HepG2 (cell line): ENCODE data around the gene SEC61A1. TPM values are rescaled to one million over a fixed set of nuclear protein-coding genes. Genes with fewer than 3 reads are reported as not detected.

Source experiments
- ARNT2 ChIP-seq: sonication (generic); formaldehyde crosslinking; IDR thresholded peaks from 2 replicates; pipeline ENCODE4 v1.8.0; 2022; ENCODE audit warnings: mild to moderate bottlenecking, low read depth, missing genetic modification reagents, moderate library complexity
- CBX2 ChIP-seq, 2 experiments: fragments of 200-600 bp in 1 of 2; sonication (generic); formaldehyde crosslinking in 1 of 2; IDR thresholded peaks; 2 replicates each; pipeline versions ENCODE4 v1.7.0 to v1.8.1; 2018 to 2022; ENCODE audit warnings: low read depth in 2 of 2, low read length in 1 of 2, mild to moderate bottlenecking in 1 of 2, missing genetic modification reagents in 1 of 2
- CSRNP1 ChIP-seq: sonication (generic); formaldehyde crosslinking; IDR thresholded peaks from 2 replicates; pipeline ENCODE4 v1.8.1; 2023; ENCODE audit warnings: mild to moderate bottlenecking, missing genetic modification reagents
- EP300 ChIP-seq, 3 experiments: sonication (generic) in 1 of 3; formaldehyde crosslinking in 1 of 3; IDR thresholded peaks; 2 replicates each; pipeline versions ENCODE4 v1.5.1 to v1.6.1; 2011 to 2020; ENCODE audit warnings: low read depth in 2 of 3, low read length in 2 of 3, borderline replicate concordance in 1 of 3, improper control_type of control experiment in 1 of 3, mild to moderate bottlenecking in 1 of 3, missing genetic modification reagents in 1 of 3, moderate library complexity in 1 of 3
- FOSL2 ChIP-seq: sonication (generic); formaldehyde crosslinking; IDR thresholded peaks from 2 replicates; pipeline ENCODE4 v1.4.0; 2020; ENCODE audit warnings: missing genetic modification reagents
- HDAC1 ChIP-seq: sonication (generic); formaldehyde crosslinking; IDR thresholded peaks from 2 replicates; pipeline ENCODE4 v1.5.1; 2020; ENCODE audit warnings: mild to moderate bottlenecking, missing genetic modification reagents
- ISX ChIP-seq: sonication (generic); formaldehyde crosslinking; conservative IDR thresholded peaks from 2 replicates; pipeline ENCODE4 v1.5.0; 2020; ENCODE audit warnings: missing genetic modification reagents
- MED1 ChIP-seq: sonication (generic); formaldehyde crosslinking; IDR thresholded peaks from 2 replicates; pipeline ENCODE4 v1.4.0; 2020; ENCODE audit warnings: missing genetic modification reagents
- PITX1 ChIP-seq: sonication (generic); formaldehyde crosslinking; IDR thresholded peaks from 2 replicates; pipeline ENCODE4 v1.5.1; 2020; ENCODE audit warnings: mild to moderate bottlenecking, missing genetic modification reagents
- PRPF4 ChIP-seq: fragments of 200-400 bp; formaldehyde crosslinking; IDR thresholded peaks from 2 replicates; pipeline ENCODE4 v1.6.1; 2016; ENCODE audit warnings: low read length, low read depth; ENCODE audit not compliant: poor library complexity, severe bottlenecking
- RFX5 ChIP-seq: IDR thresholded peaks from 2 replicates; pipeline ENCODE4 v1.6.1; 2011; ENCODE audit warnings: low read depth, low read length, improper control_type of control experiment
- SNAI1 ChIP-seq: sonication (generic); formaldehyde crosslinking; IDR thresholded peaks from 2 replicates; pipeline ENCODE4 v1.5.0; 2020; ENCODE audit warnings: mild to moderate bottlenecking, missing genetic modification reagents, borderline replicate concordance
- SP4 ChIP-seq: sonication (generic); formaldehyde crosslinking; IDR thresholded peaks from 2 replicates; pipeline ENCODE4 v1.8.1; 2023; ENCODE audit warnings: mild to moderate bottlenecking, missing genetic modification reagents
- SRSF4 ChIP-seq: fragments of 200-400 bp; formaldehyde crosslinking; IDR thresholded peaks from one replicate; pipeline ENCODE4 v1.6.1; 2018; ENCODE audit warnings: mild to moderate bottlenecking, low read depth, low read length, moderate library complexity; ENCODE audit not compliant: poor library complexity, severe bottlenecking
- SRSF9 ChIP-seq: fragments of 200-400 bp; formaldehyde crosslinking; IDR thresholded peaks from 2 replicates; pipeline ENCODE4 v1.6.1; 2018; ENCODE audit warnings: borderline replicate concordance, mild to moderate bottlenecking, low read depth, low read length; ENCODE audit not compliant: insufficient read depth, poor library complexity, severe bottlenecking
- SUZ12 ChIP-seq: fragments of 150-350 bp; IDR thresholded peaks from 2 replicates; pipeline ENCODE4 v1.6.1; 2014; ENCODE audit warnings: low read depth, low read length
- THAP8 ChIP-seq: sonication (generic); formaldehyde crosslinking; IDR thresholded peaks from 2 replicates; pipeline ENCODE4 v1.5.1; 2020; ENCODE audit warnings: missing genetic modification reagents, mild to moderate bottlenecking, borderline replicate concordance
- ZMYM4 ChIP-seq: sonication (generic); formaldehyde crosslinking; IDR thresholded peaks from 2 replicates; pipeline ENCODE4 v1.8.1; 2023; ENCODE audit warnings: mild to moderate bottlenecking, missing genetic modification reagents
- ZNF235 ChIP-seq: sonication (generic); formaldehyde crosslinking; IDR thresholded peaks from 2 replicates; pipeline ENCODE4 v1.8.1; 2023; ENCODE audit warnings: mild to moderate bottlenecking, missing genetic modification reagents, borderline replicate concordance
- ZNF3 ChIP-seq: IDR thresholded peaks from 2 replicates; pipeline ENCODE4 v1.7.0; 2017; ENCODE audit warnings: inconsistent platforms
- ZNF33A ChIP-seq: sonication (generic); formaldehyde crosslinking; IDR thresholded peaks from 2 replicates; pipeline ENCODE4 v1.5.1; 2020; ENCODE audit warnings: missing genetic modification reagents, mild to moderate bottlenecking, moderate library complexity, borderline replicate concordance
- ZNF605 ChIP-seq: sonication (generic); formaldehyde crosslinking; IDR thresholded peaks from 2 replicates; pipeline ENCODE4 v1.8.0; 2022; ENCODE audit warnings: mild to moderate bottlenecking, missing genetic modification reagents
- ZNF713 ChIP-seq: sonication (generic); formaldehyde crosslinking; IDR thresholded peaks from 2 replicates; pipeline ENCODE4 v1.4.0; 2020; ENCODE audit warnings: mild to moderate bottlenecking, missing genetic modification reagents
- ZSCAN30 ChIP-seq: sonication (generic); formaldehyde crosslinking; IDR thresholded peaks from 2 replicates; pipeline ENCODE4 v1.5.0; 2020; ENCODE audit warnings: mild to moderate bottlenecking, missing genetic modification reagents
- polyA plus RNA-seq, 8 experiments: library from polyadenylated mRNA; depleted of rRNA in 3 of 8; stranded (reverse) in 7 of 8; unstranded in 1 of 8; fragments of >200 nt; fragmentation: Illumina TruSeq in 4 of 8; extraction: Trizol in 4 of 8; gene quantifications; 2 replicates each; pipeline versions ENCODE4 v1.2.1 to v1.2.3, GENCODE V29; 2011 to 2016; ENCODE audit warnings: low read depth in 4 of 8, missing spikeins in 1 of 8, mixed read lengths in 1 of 8; ENCODE audit not compliant: insufficient read depth in 1 of 8
- total RNA-seq, 5 experiments: library from RNA; depleted of rRNA; stranded (reverse); fragments of >200 nt; fragmentation: Illumina TruSeq; extraction: Trizol; gene quantifications; 2 replicates each; pipeline ENCODE4 v1.2.3, GENCODE V29; 2016; ENCODE audit warnings: low read depth in 1 of 5
- TF ChIP-seq, protein P1 (sequence below): sonication (generic); formaldehyde crosslinking; conservative IDR thresholded peaks from 2 replicates; pipeline ENCODE4 v1.8.0; 2022; ENCODE audit warnings: missing genetic modification reagents

The SEC61A1 gene
- total and polyA plus RNA-seq, 2 of the 13 experiments (the other 11 are each of a cell fraction or from before 2014, with no cell fraction given), result 170 to 203 TPM

DNA sequence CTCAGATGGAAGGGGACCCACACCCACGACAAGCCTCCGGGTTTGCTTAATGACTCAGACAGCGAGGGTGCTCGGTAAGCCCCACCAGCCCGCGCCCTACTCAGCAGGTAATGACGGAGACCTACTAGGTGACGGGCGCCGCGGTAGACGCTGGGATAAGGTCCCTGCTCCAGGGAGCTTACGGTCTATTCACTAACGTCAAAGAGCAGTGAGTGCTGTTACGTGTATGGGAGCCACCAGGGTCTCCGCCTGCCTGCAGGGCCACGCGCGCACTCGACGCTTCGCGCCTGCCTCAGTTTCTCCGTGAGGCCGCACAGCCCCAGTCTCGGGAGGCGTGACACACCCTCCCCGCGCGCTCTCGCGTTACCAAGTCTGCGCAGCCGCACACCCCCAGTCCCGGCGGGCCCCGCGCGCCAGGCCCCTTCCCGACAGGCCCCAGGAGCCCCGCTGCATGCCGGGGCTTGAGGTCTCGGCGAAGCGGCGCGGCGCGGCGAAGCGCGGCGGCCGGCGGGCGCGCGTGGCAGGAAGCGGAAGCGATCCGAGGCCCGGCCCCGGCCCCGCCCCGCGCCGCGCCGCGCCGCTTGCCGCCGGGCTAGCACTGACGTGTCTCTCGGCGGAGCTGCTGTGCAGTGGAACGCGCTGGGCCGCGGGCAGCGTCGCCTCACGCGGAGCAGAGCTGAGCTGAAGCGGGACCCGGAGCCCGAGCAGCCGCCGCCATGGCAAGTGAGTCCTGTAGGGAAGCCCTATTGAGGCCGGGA lies at the start of gene SEC61A1 (continued):
- 0 out of 2 replicates have a peak, but pooled peaks have one; percentile 48 for TF ChIP-seq ISX
- TF ChIP-seq, protein P1, sequence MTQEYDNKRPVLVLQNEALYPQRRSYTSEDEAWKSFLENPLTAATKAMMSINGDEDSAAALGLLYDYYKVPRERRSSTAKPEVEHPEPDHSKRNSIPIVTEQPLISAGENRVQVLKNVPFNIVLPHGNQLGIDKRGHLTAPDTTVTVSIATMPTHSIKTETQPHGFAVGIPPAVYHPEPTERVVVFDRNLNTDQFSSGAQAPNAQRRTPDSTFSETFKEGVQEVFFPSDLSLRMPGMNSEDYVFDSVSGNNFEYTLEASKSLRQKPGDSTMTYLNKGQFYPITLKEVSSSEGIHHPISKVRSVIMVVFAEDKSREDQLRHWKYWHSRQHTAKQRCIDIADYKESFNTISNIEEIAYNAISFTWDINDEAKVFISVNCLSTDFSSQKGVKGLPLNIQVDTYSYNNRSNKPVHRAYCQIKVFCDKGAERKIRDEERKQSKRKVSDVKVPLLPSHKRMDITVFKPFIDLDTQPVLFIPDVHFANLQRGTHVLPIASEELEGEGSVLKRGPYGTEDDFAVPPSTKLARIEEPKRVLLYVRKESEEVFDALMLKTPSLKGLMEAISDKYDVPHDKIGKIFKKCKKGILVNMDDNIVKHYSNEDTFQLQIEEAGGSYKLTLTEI (CRISPR knock-in tag), result no peak
- TF ChIP-seq CBX2 (IDR thresholded peaks at IDR 0.05; ENCODE audit: low read depth, low read length), result no peak
- TF ChIP-seq CBX2 (CRISPR knock-in tag; IDR thresholded peaks at IDR 0.05; ENCODE audit: low read depth), result no peak
- TF ChIP-seq PITX1 (CRISPR knock-in tag), result peak; percentile 55; the same call in 1 of the 2 replicates
- peak; percentile 46; the same call in 1 of the 2 replicates for TF ChIP-seq ZNF3 (CRISPR knock-in tag)
- TF ChIP-seq SRSF4, result no peak
- peak; percentile 47 for TF ChIP-seq MED1 (CRISPR knock-in tag)
- no peak for TF ChIP-seq ZSCAN30
- peak; percentile 84; the same call in 1 of the 2 replicates for TF ChIP-seq ZMYM4
- peak; percentile 80 for TF ChIP-seq HDAC1 (CRISPR knock-in tag)
- TF ChIP-seq SP4 (CRISPR knock-in tag), result peak; percentile 71
- peak; percentile 22; the same call in 1 of the 2 replicates for TF ChIP-seq CSRNP1
- TF ChIP-seq ARNT2, result peak; percentile 65; the same call in 1 of the 2 replicates
- 0 out of 4 replicates have a peak, but pooled peaks of 1 of the 2 experiments have one; percentile 18 for TF ChIP-seq EP300 (IDR thresholded peaks at IDR 0.05; ENCODE audit: low read depth in 2 of 2, low read length in 2 of 2)
- TF ChIP-seq EP300 (CRISPR knock-in tag; IDR thresholded peaks at IDR 0.05; ENCODE audit: borderline replicate concordance), result no peak
- no peak for TF ChIP-seq PRPF4
- peak; percentile 81; the same call in 1 of the 2 replicates for TF ChIP-seq ZNF235 (CRISPR knock-in tag)
- TF ChIP-seq RFX5, result no peak
- peak; percentile 68 for TF ChIP-seq SUZ12
- no peak for TF ChIP-seq SRSF9
- peak; percentile 78; the same call in 1 of the 2 replicates for TF ChIP-seq SNAI1 (CRISPR knock-in tag)
- TF ChIP-seq FOSL2, result 0 out of 2 replicates have a peak, but pooled peaks have one; percentile 18
- TF ChIP-seq ZNF713, result no peak; the same call in 1 of the 2 replicates
- TF ChIP-seq THAP8 (CRISPR knock-in tag), result 0 out of 2 replicates have a peak, but pooled peaks have one; percentile 91
- TF ChIP-seq ZNF33A (CRISPR knock-in tag), result no peak
- TF ChIP-seq ZNF605 (CRISPR knock-in tag), result peak; percentile 56; the same call in 1 of the 2 replicates
